GM12878 (cell line): ENCODE data around the gene PTPRB. TPM values are rescaled to one million over a fixed set of nuclear protein-coding genes. Genes with fewer than 3 reads are reported as not detected.

ENCODE experiments used
- ATAC-seq: fragments of 200-7000 bp; cut with Tn5 transposase; 3 replicates; pipeline ENCODE4 v1.9.1; 2020; ENCODE audit warnings: mild to moderate bottlenecking, moderate library complexity
- BruUV-seq: library from RNA; stranded (reverse); fragments of 400-500 nt; replicated peaks from 2 replicates; lab custom pipeline; 2021; lab: Mats Ljungman, UMichigan
- CTCF ChIA-PET: fragments of 300-600 bp; sonication (Branson Sonifier 250); formaldehyde crosslinking; extraction: SDS; loops from one replicate; lab custom pipeline; 2021; ENCODE audit warnings: inconsistent platforms; lab: Yijun Ruan, JAX
- POLR2A ChIA-PET: fragments of 350-600 bp; formaldehyde crosslinking; extraction: SDS; loops from one replicate; lab custom pipeline; 2021; ENCODE audit warnings: inconsistent platforms; lab: Charles Lee
- RAD21 ChIA-PET: fragments of 300-600 bp; sonication (Branson Sonifier 250); formaldehyde crosslinking; loops from one replicate; lab custom pipeline; 2023; ENCODE audit warnings: antibody characterized with exemption; ENCODE audit not compliant: unreplicated experiment; lab: Charles Lee
- SMC1A ChIA-PET: fragments of 300-600 bp; sonication (Branson Sonifier 250); formaldehyde crosslinking; loops from one replicate; lab custom pipeline; 2023; ENCODE audit not compliant: unreplicated experiment, uncharacterized antibody; lab: Charles Lee
- DNase-seq: peaks from one replicate; pipeline ENCODE4 v3.0.0-alpha.2; 2011; ENCODE audit warnings: low read depth, low spot score
- FAIRE-seq: peaks from 3 replicates; lab custom pipeline; 2011; peaks lifted over from hg19 to GRCh38; lab: Jason Lieb, UNC
- H2AFZ ChIP-seq: 2 replicates; pipeline ENCODE4 v1.6.0; 2011; ENCODE audit warnings: low read depth, low read length, control low read depth; ENCODE audit not compliant: control insufficient read depth
- H3K27ac ChIP-seq: 2 replicates; pipeline ENCODE4 v1.5.1; 2011; ENCODE audit warnings: control low read depth; ENCODE audit not compliant: control insufficient read depth, insufficient read depth
- H3K27me3 ChIP-seq, 2 experiments: replicated peaks in 1 of 2; 2 replicates each; pipeline versions ENCODE4 v1.6.0 to v1.6.1; 2011; ENCODE audit warnings: low read length in 1 of 2; ENCODE audit not compliant: control insufficient read depth in 2 of 2, insufficient read depth in 2 of 2
- H3K36me3 ChIP-seq, 2 experiments: 2 replicates each; pipeline ENCODE4 v1.5.1; 2011; ENCODE audit warnings: low read length in 1 of 2; ENCODE audit not compliant: control insufficient read depth in 2 of 2, insufficient read depth in 2 of 2
- H3K4me1 ChIP-seq: 2 replicates; pipeline ENCODE4 v1.6.1; 2011; ENCODE audit warnings: mild to moderate bottlenecking, low read length, moderate library complexity, mixed read lengths; ENCODE audit not compliant: control insufficient read depth, insufficient read depth
- H3K4me2 ChIP-seq: 2 replicates; pipeline ENCODE4 v1.6.0; 2011; ENCODE audit warnings: control low read depth; ENCODE audit not compliant: control insufficient read depth, insufficient read depth
- H3K4me3 ChIP-seq: fragments of 200-600 bp; sonication (generic); 2 replicates; pipeline ENCODE4 v1.5.1; 2016
- H3K79me2 ChIP-seq: 2 replicates; pipeline ENCODE4 v1.6.0; 2011; ENCODE audit warnings: low read length; ENCODE audit not compliant: control insufficient read depth, insufficient read depth
- H3K9ac ChIP-seq: 2 replicates; pipeline ENCODE4 v1.8.0; 2011; ENCODE audit warnings: low read length, control low read depth, mixed read lengths; ENCODE audit not compliant: control insufficient read depth, insufficient read depth
- H3K9me3 ChIP-seq: replicated peaks from 3 replicates; pipeline ENCODE4 v1.5.1; 2011; ENCODE audit warnings: mild to moderate bottlenecking, low read length; ENCODE audit not compliant: control insufficient read depth, insufficient read depth
- H4K20me1 ChIP-seq: 2 replicates; pipeline ENCODE4 v1.6.0; 2011; ENCODE audit not compliant: control insufficient read depth, insufficient read depth
- HDAC6 ChIP-seq: fragments of 200-600 bp; sonication (generic); IDR thresholded peaks from one replicate; pipeline ENCODE4 v1.8.0; 2017; ENCODE audit warnings: antibody characterized with exemption; ENCODE audit not compliant: unreplicated experiment
- IKZF2 ChIP-seq, 2 experiments: fragments of 450-650 bp; IDR thresholded peaks; 2 replicates each; pipeline ENCODE4 v1.6.1; 2017; ENCODE audit warnings: mild to moderate bottlenecking in 2 of 2, moderate library complexity in 2 of 2
- NR2C2 ChIP-seq: IDR thresholded peaks from 2 replicates; pipeline ENCODE4 v1.6.1; 2011; ENCODE audit warnings: borderline replicate concordance, low read depth; ENCODE audit not compliant: control insufficient read depth, insufficient read length
- TCF12 ChIP-seq: IDR thresholded peaks from 2 replicates; pipeline ENCODE4 v1.6.1; 2011; ENCODE audit warnings: low read depth, mild to moderate bottlenecking, low read length
- WGBS: methylation state at CpG from one replicate; pipeline ENCODE4 v1.1.6; 2016; ENCODE audit warnings: low lambda C conversion rate; ENCODE audit not compliant: insufficient replicate concordance, insufficient coverage; ENCODE audit errors: missing lambda C conversion rate; 5-methylcytosine and 5-hydroxymethylcytosine counted together
- in situ Hi-C: fragments of 300-500 bp; cut with MboI; formaldehyde crosslinking; loops from 9 replicates; pipeline ENCODE4 v1.14.3; 2018; ENCODE audit warnings: mixed read lengths
- intact Hi-C: fragments of 100-400 bp; cut with micrococcal nuclease; formaldehyde crosslinking; loops from one replicate; pipeline ENCODE4 v1.14.2; 2022; ENCODE audit not compliant: unreplicated experiment
- polyA plus RNA-seq, 11 experiments: library from polyadenylated mRNA; depleted of rRNA in 4 of 11; unstranded in 6 of 11; stranded (reverse) in 5 of 11; fragments of >200 nt; fragmentation: Nextera tagmentation in 4 of 11; fragmentation: Illumina TruSeq in 1 of 11; extraction: Ambion mirVana in 4 of 11; extraction: Trizol in 1 of 11; gene quantifications; 1 replicate in 1 of 11; 2 replicates in 10 of 11; pipeline versions ENCODE4 v1.2.1 to v1.2.3, GENCODE V29; 2011 to 2016; ENCODE audit warnings: inconsistent platforms in 2 of 11, missing spikeins in 2 of 11, low read depth in 1 of 11
- total RNA-seq, 4 experiments: library from RNA; depleted of rRNA in 3 of 4; stranded (reverse); fragments of >200 nt in 3 of 4; fragmentation: Illumina TruSeq in 1 of 4; extraction: Trizol in 1 of 4; gene quantifications; 2 replicates each; pipeline versions ENCODE4 v1.2.1 to v1.2.3, GENCODE V29; 2013 to 2021
- TF ChIP-seq, protein P1 (sequence below): fragments of 450-650 bp; IDR thresholded peaks from 2 replicates; pipeline ENCODE4 v1.6.1; 2017; ENCODE audit warnings: borderline replicate concordance
- TF ChIP-seq, protein P2 (sequence below): fragments of 450-650 bp; IDR thresholded peaks from 2 replicates; pipeline ENCODE4 v1.6.1; 2017; ENCODE audit warnings: antibody characterized with exemption, mild to moderate bottlenecking, moderate library complexity
- TF ChIP-seq, protein P3 (sequence below): IDR thresholded peaks from 2 replicates; pipeline ENCODE4 v1.6.1; 2012; ENCODE audit warnings: low read length, inconsistent platforms

Gene PTPRB
- total and polyA plus RNA-seq, 10 of the 15 experiments (the other 5 are each of a cell fraction or from before 2014, with no cell fraction given), result 0.03 to 0.35 (median 0.05) TPM

DNA sequence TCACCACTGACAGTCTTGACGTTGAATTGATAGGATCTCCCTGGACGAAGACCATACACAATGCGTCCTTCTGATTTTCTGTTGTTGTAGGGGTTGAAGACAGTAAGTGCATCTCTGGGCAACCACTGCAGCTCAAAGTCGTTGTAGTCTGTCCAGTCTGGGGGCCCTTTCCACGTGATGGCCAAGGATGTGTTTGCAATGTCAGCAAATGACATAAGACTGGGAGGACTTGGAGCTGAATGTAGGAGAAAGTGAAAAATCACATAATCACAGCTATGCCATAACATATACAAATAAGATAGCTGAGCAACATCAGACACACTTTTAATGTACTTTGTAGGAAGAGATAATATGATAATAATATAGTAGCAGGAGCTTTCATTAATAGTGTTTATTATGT lies 77.8 kb downstream of the PTPRB start:
- H3K4me1 ChIP-seq, result no peaks in the 10 kb centered on the region
- no peaks in the 10 kb centered on the region for H3K79me2 ChIP-seq
- FAIRE-seq (no peak), DNase-seq (no peak), ATAC-seq (no peak)
- H2AFZ ChIP-seq, result no peak overlapping the region
- no peak overlapping the region for H3K4me3 ChIP-seq
- in situ Hi-C loops (no loop called here), intact Hi-C loops (no loop called here)
- H3K9ac ChIP-seq, result no peak overlapping the region
- ChIA-PET POLR2A (no interaction called here), RAD21 (no interaction called here), CTCF (interaction anchor here (1.6 kb wide), 1 partner anchor 17 kb away, joined by 3 read pairs; no protein-coding TSS in a partner anchor), SMC1A (interaction anchor here (1.0 kb wide), 1 partner anchor 13 kb away, joined by 4 read pairs; no protein-coding TSS in a partner anchor)
- H4K20me1 ChIP-seq, result no peaks in the 10 kb centered on the region
- TF ChIP-seq NR2C2 (no peak), HDAC6 (no peak), IKZF2 (IDR thresholded peaks at IDR 0.05) (no peak), TCF12 (no peak)
- TF ChIP-seq, protein P1, sequence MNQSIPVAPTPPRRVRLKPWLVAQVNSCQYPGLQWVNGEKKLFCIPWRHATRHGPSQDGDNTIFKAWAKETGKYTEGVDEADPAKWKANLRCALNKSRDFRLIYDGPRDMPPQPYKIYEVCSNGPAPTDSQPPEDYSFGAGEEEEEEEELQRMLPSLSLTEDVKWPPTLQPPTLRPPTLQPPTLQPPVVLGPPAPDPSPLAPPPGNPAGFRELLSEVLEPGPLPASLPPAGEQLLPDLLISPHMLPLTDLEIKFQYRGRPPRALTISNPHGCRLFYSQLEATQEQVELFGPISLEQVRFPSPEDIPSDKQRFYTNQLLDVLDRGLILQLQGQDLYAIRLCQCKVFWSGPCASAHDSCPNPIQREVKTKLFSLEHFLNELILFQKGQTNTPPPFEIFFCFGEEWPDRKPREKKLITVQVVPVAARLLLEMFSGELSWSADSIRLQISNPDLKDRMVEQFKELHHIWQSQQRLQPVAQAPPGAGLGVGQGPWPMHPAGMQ, result no peak
- TF ChIP-seq, protein P2, sequence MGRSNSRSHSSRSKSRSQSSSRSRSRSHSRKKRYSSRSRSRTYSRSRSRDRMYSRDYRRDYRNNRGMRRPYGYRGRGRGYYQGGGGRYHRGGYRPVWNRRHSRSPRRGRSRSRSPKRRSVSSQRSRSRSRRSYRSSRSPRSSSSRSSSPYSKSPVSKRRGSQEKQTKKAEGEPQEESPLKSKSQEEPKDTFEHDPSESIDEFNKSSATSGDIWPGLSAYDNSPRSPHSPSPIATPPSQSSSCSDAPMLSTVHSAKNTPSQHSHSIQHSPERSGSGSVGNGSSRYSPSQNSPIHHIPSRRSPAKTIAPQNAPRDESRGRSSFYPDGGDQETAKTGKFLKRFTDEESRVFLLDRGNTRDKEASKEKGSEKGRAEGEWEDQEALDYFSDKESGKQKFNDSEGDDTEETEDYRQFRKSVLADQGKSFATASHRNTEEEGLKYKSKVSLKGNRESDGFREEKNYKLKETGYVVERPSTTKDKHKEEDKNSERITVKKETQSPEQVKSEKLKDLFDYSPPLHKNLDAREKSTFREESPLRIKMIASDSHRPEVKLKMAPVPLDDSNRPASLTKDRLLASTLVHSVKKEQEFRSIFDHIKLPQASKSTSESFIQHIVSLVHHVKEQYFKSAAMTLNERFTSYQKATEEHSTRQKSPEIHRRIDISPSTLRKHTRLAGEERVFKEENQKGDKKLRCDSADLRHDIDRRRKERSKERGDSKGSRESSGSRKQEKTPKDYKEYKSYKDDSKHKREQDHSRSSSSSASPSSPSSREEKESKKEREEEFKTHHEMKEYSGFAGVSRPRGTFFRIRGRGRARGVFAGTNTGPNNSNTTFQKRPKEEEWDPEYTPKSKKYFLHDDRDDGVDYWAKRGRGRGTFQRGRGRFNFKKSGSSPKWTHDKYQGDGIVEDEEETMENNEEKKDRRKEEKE, result no peak
- TF ChIP-seq, protein P3, sequence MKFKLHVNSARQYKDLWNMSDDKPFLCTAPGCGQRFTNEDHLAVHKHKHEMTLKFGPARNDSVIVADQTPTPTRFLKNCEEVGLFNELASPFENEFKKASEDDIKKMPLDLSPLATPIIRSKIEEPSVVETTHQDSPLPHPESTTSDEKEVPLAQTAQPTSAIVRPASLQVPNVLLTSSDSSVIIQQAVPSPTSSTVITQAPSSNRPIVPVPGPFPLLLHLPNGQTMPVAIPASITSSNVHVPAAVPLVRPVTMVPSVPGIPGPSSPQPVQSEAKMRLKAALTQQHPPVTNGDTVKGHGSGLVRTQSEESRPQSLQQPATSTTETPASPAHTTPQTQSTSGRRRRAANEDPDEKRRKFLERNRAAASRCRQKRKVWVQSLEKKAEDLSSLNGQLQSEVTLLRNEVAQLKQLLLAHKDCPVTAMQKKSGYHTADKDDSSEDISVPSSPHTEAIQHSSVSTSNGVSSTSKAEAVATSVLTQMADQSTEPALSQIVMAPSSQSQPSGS, result no peak
- no peaks in the 10 kb centered on the region for H3K9me3 ChIP-seq
- no peaks in the 10 kb centered on the region for H3K36me3 ChIP-seq
- no TSS peak for BruUV-seq
- no peaks in the 10 kb centered on the region for H3K27me3 ChIP-seq
- H3K27ac ChIP-seq, result no peak overlapping the region
- WGBS, result 65% methylated on average over 5 of the region's 5 CpGs
- no peak overlapping the region for H3K4me2 ChIP-seq
